B cell (primary cell): ENCODE data around the gene GON4L.

Experiments
- EZH2 ChIP-seq: IDR thresholded peaks from 2 replicates; pipeline ENCODE4 v1.6.1; 2012; ENCODE audit warnings: borderline replicate concordance, low read depth, mild to moderate bottlenecking, moderate library complexity, low read length; ENCODE audit not compliant: insufficient read depth, poor library complexity, severe bottlenecking
- TF ChIP-seq, protein P1 (sequence below): fragments of 200-600 bp; IDR thresholded peaks from one replicate; pipeline ENCODE4 v1.8.0; 2022; ENCODE audit warnings: antibody characterized with exemption, mild to moderate bottlenecking

- TF ChIP-seq, protein P1, sequence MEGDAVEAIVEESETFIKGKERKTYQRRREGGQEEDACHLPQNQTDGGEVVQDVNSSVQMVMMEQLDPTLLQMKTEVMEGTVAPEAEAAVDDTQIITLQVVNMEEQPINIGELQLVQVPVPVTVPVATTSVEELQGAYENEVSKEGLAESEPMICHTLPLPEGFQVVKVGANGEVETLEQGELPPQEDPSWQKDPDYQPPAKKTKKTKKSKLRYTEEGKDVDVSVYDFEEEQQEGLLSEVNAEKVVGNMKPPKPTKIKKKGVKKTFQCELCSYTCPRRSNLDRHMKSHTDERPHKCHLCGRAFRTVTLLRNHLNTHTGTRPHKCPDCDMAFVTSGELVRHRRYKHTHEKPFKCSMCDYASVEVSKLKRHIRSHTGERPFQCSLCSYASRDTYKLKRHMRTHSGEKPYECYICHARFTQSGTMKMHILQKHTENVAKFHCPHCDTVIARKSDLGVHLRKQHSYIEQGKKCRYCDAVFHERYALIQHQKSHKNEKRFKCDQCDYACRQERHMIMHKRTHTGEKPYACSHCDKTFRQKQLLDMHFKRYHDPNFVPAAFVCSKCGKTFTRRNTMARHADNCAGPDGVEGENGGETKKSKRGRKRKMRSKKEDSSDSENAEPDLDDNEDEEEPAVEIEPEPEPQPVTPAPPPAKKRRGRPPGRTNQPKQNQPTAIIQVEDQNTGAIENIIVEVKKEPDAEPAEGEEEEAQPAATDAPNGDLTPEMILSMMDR = no peak
- TF ChIP-seq EZH2 = no peak
Observed at GRCh38 chr1:155776414-155776813, 80.6 kb downstream of the GON4L start.
